GM12878 (cell line): ENCODE data around the gene ELN. TPM values are rescaled to one million over a fixed set of nuclear protein-coding genes. Genes with fewer than 3 reads are reported as not detected.

Experiments used
- ATAC-seq: fragments of 200-7000 bp; cut with Tn5 transposase; 3 replicates; pipeline ENCODE4 v1.9.1; 2020; ENCODE audit warnings: mild to moderate bottlenecking, moderate library complexity
- BruUV-seq: library from RNA; stranded (reverse); fragments of 400-500 nt; replicated peaks from 2 replicates; lab custom pipeline; 2021; lab: Mats Ljungman, UMichigan
- CTCF ChIA-PET: fragments of 300-600 bp; sonication (Branson Sonifier 250); formaldehyde crosslinking; extraction: SDS; loops from one replicate; lab custom pipeline; 2021; ENCODE audit warnings: inconsistent platforms; lab: Yijun Ruan, JAX
- POLR2A ChIA-PET: fragments of 350-600 bp; formaldehyde crosslinking; extraction: SDS; loops from one replicate; lab custom pipeline; 2021; ENCODE audit warnings: inconsistent platforms; lab: Charles Lee
- RAD21 ChIA-PET: fragments of 300-600 bp; sonication (Branson Sonifier 250); formaldehyde crosslinking; loops from one replicate; lab custom pipeline; 2023; ENCODE audit warnings: antibody characterized with exemption; ENCODE audit not compliant: unreplicated experiment; lab: Charles Lee
- SMC1A ChIA-PET: fragments of 300-600 bp; sonication (Branson Sonifier 250); formaldehyde crosslinking; loops from one replicate; lab custom pipeline; 2023; ENCODE audit not compliant: unreplicated experiment, uncharacterized antibody; lab: Charles Lee
- DNase-seq: peaks from one replicate; pipeline ENCODE4 v3.0.0-alpha.2; 2011; ENCODE audit warnings: low read depth, low spot score
- FAIRE-seq: peaks from 3 replicates; lab custom pipeline; 2011; peaks lifted over from hg19 to GRCh38; lab: Jason Lieb, UNC
- H2AFZ ChIP-seq: 2 replicates; pipeline ENCODE4 v1.6.0; 2011; ENCODE audit warnings: low read depth, low read length, control low read depth; ENCODE audit not compliant: control insufficient read depth
- H3K27ac ChIP-seq: 2 replicates; pipeline ENCODE4 v1.5.1; 2011; ENCODE audit warnings: control low read depth; ENCODE audit not compliant: control insufficient read depth, insufficient read depth
- H3K27me3 ChIP-seq, 2 experiments: replicated peaks in 1 of 2; 2 replicates each; pipeline versions ENCODE4 v1.6.0 to v1.6.1; 2011; ENCODE audit warnings: low read length in 1 of 2; ENCODE audit not compliant: control insufficient read depth in 2 of 2, insufficient read depth in 2 of 2
- H3K36me3 ChIP-seq, 2 experiments: 2 replicates each; pipeline ENCODE4 v1.5.1; 2011; ENCODE audit warnings: low read length in 1 of 2; ENCODE audit not compliant: control insufficient read depth in 2 of 2, insufficient read depth in 2 of 2
- H3K4me1 ChIP-seq: 2 replicates; pipeline ENCODE4 v1.6.1; 2011; ENCODE audit warnings: mild to moderate bottlenecking, low read length, moderate library complexity, mixed read lengths; ENCODE audit not compliant: control insufficient read depth, insufficient read depth
- H3K4me2 ChIP-seq: 2 replicates; pipeline ENCODE4 v1.6.0; 2011; ENCODE audit warnings: control low read depth; ENCODE audit not compliant: control insufficient read depth, insufficient read depth
- H3K4me3 ChIP-seq: fragments of 200-600 bp; sonication (generic); 2 replicates; pipeline ENCODE4 v1.5.1; 2016
- H3K79me2 ChIP-seq: 2 replicates; pipeline ENCODE4 v1.6.0; 2011; ENCODE audit warnings: low read length; ENCODE audit not compliant: control insufficient read depth, insufficient read depth
- H3K9ac ChIP-seq: 2 replicates; pipeline ENCODE4 v1.8.0; 2011; ENCODE audit warnings: low read length, control low read depth, mixed read lengths; ENCODE audit not compliant: control insufficient read depth, insufficient read depth
- H3K9me3 ChIP-seq: replicated peaks from 3 replicates; pipeline ENCODE4 v1.5.1; 2011; ENCODE audit warnings: mild to moderate bottlenecking, low read length; ENCODE audit not compliant: control insufficient read depth, insufficient read depth
- H4K20me1 ChIP-seq: 2 replicates; pipeline ENCODE4 v1.6.0; 2011; ENCODE audit not compliant: control insufficient read depth, insufficient read depth
- BRCA1 ChIP-seq: IDR thresholded peaks from 2 replicates; pipeline ENCODE4 v1.6.1; 2011; ENCODE audit warnings: low read depth, low read length, improper control_type of control experiment
- CTCF ChIP-seq, 3 experiments: IDR thresholded peaks in 2 of 3; conservative IDR thresholded peaks in 1 of 3; 2 replicates each; pipeline ENCODE4 v1.5.1; 2011; ENCODE audit warnings: low read depth in 3 of 3, low read length in 3 of 3, mild to moderate bottlenecking in 3 of 3, control low read depth in 2 of 3, moderate library complexity in 2 of 3, inconsistent platforms in 1 of 3, mixed read lengths in 1 of 3; ENCODE audit not compliant: control insufficient read depth in 2 of 3, insufficient read depth in 1 of 3; ENCODE audit errors: extremely low read depth in 1 of 3
- DPF2 ChIP-seq: fragments of 450-650 bp; IDR thresholded peaks from 2 replicates; pipeline ENCODE4 v1.6.1; 2017; ENCODE audit warnings: mild to moderate bottlenecking
- HDAC6 ChIP-seq: fragments of 200-600 bp; sonication (generic); IDR thresholded peaks from one replicate; pipeline ENCODE4 v1.8.0; 2017; ENCODE audit warnings: antibody characterized with exemption; ENCODE audit not compliant: unreplicated experiment
- RUNX3 ChIP-seq: IDR thresholded peaks from 2 replicates; pipeline ENCODE4 v1.6.1; 2012; ENCODE audit warnings: low read length, inconsistent platforms
- SUPT20H ChIP-seq: IDR thresholded peaks from 2 replicates; pipeline ENCODE4 v1.6.1; 2011; ENCODE audit warnings: low read depth, mild to moderate bottlenecking, low read length, moderate library complexity, borderline replicate concordance; ENCODE audit not compliant: control insufficient read depth
- TAF1 ChIP-seq: IDR thresholded peaks from 2 replicates; pipeline ENCODE4 v1.6.1; 2011; ENCODE audit warnings: mild to moderate bottlenecking, low read depth, low read length, borderline replicate concordance
- TBL1XR1 ChIP-seq: IDR thresholded peaks from 2 replicates; pipeline ENCODE4 v1.6.1; 2012; ENCODE audit warnings: low read depth, low read length, improper control_type of control experiment
- USF2 ChIP-seq: IDR thresholded peaks from 2 replicates; pipeline ENCODE4 v1.6.1; 2011; ENCODE audit warnings: low read depth, low read length, improper control_type of control experiment, borderline replicate concordance
- ZNF207 ChIP-seq: fragments of 450-650 bp; IDR thresholded peaks from 2 replicates; pipeline ENCODE4 v1.6.1; 2014; ENCODE audit warnings: antibody characterized with exemption, mild to moderate bottlenecking, borderline replicate concordance
- WGBS: methylation state at CpG from one replicate; pipeline ENCODE4 v1.1.6; 2016; ENCODE audit warnings: low lambda C conversion rate; ENCODE audit not compliant: insufficient replicate concordance, insufficient coverage; ENCODE audit errors: missing lambda C conversion rate; 5-methylcytosine and 5-hydroxymethylcytosine counted together
- in situ Hi-C: fragments of 300-500 bp; cut with MboI; formaldehyde crosslinking; loops from 9 replicates; pipeline ENCODE4 v1.14.3; 2018; ENCODE audit warnings: mixed read lengths
- intact Hi-C: fragments of 100-400 bp; cut with micrococcal nuclease; formaldehyde crosslinking; loops from one replicate; pipeline ENCODE4 v1.14.2; 2022; ENCODE audit not compliant: unreplicated experiment
- polyA plus RNA-seq, 11 experiments: library from polyadenylated mRNA; depleted of rRNA in 4 of 11; unstranded in 6 of 11; stranded (reverse) in 5 of 11; fragments of >200 nt; fragmentation: Nextera tagmentation in 4 of 11; fragmentation: Illumina TruSeq in 1 of 11; extraction: Ambion mirVana in 4 of 11; extraction: Trizol in 1 of 11; gene quantifications; 1 replicate in 1 of 11; 2 replicates in 10 of 11; pipeline versions ENCODE4 v1.2.1 to v1.2.3, GENCODE V29; 2011 to 2016; ENCODE audit warnings: inconsistent platforms in 2 of 11, missing spikeins in 2 of 11, low read depth in 1 of 11
- total RNA-seq, 4 experiments: library from RNA; depleted of rRNA in 3 of 4; stranded (reverse); fragments of >200 nt in 3 of 4; fragmentation: Illumina TruSeq in 1 of 4; extraction: Trizol in 1 of 4; gene quantifications; 2 replicates each; pipeline versions ENCODE4 v1.2.1 to v1.2.3, GENCODE V29; 2013 to 2021

Gene ELN
- total and polyA plus RNA-seq, 10 of the 15 experiments (the other 5 are each of a cell fraction or from before 2014, with no cell fraction given) = 0.08 to 0.27 (median 0.23) TPM; not detected in 7

- RAD21 ChIA-PET = no interaction called here
- in situ Hi-C loops (no loop called here), intact Hi-C loops (no loop called here)
- Histone ChIP-seq H3K9ac (no peak overlapping the region), H3K79me2 (no peaks in the 10 kb centered on the region), H3K4me3 (no peak overlapping the region), H4K20me1 (no peaks in the 10 kb centered on the region), H3K4me1 (no peaks in the 10 kb centered on the region), H3K4me2 (no peak overlapping the region), H3K9me3 (no peaks in the 10 kb centered on the region), H3K36me3 (no peaks in the 10 kb centered on the region), H3K27ac (no peak overlapping the region), H3K27me3 (no peaks in the 10 kb centered on the region), H2AFZ (no peak overlapping the region)
- POLR2A ChIA-PET = no interaction called here
- ATAC-seq = no peak
- no TSS peak for BruUV-seq
- FAIRE-seq = no peak
- SMC1A ChIA-PET = no interaction called here
- no peak for DNase-seq
- no peak for TF ChIP-seq TAF1
- no peak for TF ChIP-seq USF2
- TF ChIP-seq DPF2 = no peak
- TF ChIP-seq ZNF207 = no peak
- TF ChIP-seq HDAC6 = no peak
- TF ChIP-seq SUPT20H = no peak
- no peak for TF ChIP-seq BRCA1
- TF ChIP-seq CTCF (IDR thresholded peaks at IDR 0.05 in 2 of 3, conservative IDR thresholded peaks at IDR 0.05 in 1 of 3; ENCODE audit: control insufficient read depth in 2 of 3, extremely low read depth in 1 of 3, insufficient read depth in 1 of 3, low read depth in 3 of 3, low read length in 3 of 3) = no peak
- no peak for TF ChIP-seq TBL1XR1
- no peak for TF ChIP-seq RUNX3
- 71% methylated on average over 17 of the region's 17 CpGs for WGBS
- CTCF ChIA-PET = no interaction called here
These were observed 41.8 kb upstream of the ELN start for GRCh38 chr7:73986158-73986631.
